Stimulated activated CD8-positive, alpha-beta memory T cell treated with anti-CD3 and anti-CD28 coated beads, Interleukin-7, amount 100 ng/mL, for 48 hours (primary cell): Measurements from ENCODE around the gene CHRNG.
"Not testable (repeated sequence)": the region's sequence is repeated elsewhere in the genome, so short reads cannot be mapped to it uniquely, and the experiment has no call there.

Source experiments
- DNase-seq, 2 donors: peaks; one replicate each; pipeline ENCODE4 v3.0.0-alpha.2; 2020; ENCODE audit warnings: low read depth in 1 of 2; ENCODE audit errors: extremely low read depth in 1 of 2

Gene CHRNG

DNA sequence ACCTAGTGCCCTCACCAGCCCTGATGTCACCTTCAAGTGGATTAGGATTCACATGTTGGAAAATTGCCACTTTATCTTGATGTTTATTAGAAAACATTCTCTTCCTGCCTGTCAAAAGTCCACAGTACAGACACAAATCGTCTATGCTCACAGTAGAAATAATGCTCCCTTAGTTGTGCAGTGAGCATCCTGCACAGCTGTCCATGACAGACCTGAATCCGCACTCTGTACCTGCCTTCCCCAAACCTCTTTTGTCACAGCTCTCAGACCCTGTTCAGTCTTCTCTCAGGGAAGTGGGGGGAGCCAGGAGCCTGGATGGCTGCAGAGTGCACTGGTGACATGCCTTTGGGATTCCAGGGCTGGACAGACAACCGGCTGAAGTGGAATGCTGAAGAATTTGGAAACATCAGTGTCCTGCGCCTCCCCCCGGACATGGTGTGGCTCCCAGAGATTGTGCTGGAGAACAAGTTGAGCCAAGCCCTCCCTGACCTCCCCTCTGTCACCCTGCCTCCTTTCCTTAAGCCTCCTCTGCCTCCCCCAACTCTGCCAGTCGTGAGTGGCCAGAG lies 11.5 kb upstream of the CHRNG start:
- DNase-seq = no peak

DNA sequence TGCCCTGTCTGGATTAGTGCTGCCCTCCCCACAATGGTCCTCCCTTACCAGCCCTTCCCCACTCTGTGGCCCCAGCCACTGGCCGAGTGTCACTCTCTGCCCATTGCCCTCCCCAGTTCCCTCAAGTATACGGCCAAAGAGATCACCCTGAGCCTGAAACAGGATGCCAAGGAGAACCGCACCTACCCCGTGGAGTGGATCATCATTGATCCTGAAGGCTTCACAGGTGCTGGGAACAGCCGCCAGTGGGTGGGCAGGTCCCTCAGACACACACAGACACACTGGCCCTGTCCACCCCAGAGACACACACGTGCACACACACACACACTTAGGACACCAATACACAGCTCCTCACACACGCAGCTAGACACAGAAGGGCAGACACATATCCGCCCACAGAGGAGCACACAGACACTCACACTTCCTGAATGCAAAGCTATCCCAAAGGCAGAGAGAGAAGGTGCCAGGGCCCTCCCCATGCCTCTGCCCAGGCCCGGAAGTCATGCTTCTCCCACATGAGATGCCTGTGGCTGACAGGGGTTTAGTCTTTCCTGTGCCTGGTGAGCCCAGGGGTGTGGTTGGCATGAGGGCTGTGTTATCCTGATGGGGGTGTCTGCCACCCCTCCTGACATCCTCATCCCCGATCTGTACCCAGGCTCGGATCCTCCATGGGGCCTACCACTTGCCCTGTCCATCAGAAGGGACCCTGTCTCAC lies 10.6 kb upstream of the CHRNG start:
- no peak for DNase-seq

DNA sequence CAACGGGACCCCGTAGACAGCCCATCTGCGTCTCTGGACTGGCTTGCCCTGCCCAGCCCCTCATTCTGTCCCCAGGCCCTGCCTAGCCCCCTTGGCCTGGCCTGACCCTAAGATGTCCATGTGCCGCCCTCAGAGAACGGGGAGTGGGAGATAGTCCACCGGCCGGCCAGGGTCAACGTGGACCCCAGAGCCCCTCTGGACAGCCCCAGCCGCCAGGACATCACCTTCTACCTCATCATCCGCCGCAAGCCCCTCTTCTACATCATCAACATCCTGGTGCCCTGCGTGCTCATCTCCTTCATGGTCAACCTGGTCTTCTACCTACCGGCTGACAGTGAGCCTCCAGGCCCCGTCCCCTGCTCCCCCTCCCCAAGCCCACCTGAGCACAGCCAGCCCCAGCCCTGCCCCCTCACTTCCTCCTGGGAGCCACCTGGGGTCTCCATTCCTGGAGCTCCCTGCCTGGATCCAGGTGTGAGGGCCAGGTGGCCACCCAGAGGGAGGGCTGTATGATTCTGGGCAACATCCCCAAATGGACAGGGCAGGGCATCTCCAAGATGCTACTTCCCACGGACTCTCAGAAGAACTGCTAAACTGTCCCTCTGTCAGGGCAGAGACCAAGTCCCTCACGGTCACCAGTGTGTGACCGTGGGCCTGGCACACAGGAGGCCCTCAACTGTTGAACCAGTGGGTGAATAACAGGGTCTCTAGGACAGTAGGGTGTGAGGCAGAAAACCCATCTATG lies 9.5 kb upstream of the CHRNG start:
- no peak for DNase-seq

DNA sequence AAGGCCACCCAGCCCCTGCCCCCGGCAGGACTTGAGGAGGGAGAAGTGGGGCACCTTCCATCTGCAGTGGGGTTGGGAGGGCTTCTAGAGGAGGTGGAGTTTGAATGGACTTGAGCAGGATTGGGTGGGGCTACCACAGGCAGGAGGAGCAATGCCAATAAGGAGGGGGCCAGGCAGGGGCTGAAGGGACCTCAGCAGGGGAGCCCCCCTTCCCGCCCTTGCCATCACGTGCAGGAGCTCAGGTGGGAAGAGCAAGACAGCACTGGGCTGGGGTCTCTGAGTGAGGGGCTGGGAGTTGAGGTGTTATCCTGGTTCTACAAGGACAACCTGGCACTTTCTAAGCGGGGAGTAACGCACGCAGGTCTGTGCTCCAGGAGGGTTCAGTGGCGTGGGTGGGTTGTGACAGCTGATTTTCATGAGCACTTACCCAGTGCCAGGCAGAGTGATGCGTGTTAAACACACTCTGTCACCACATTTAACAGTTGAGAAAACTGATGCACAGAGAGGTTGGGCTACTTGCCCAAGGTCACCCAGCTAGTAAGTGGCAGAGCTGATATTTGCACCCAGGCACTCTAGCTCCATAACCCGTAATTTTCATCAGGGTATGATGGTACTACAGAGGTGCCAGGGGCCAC lies 8.7 kb upstream of the CHRNG start:
- DNase-seq = no peak

DNA sequence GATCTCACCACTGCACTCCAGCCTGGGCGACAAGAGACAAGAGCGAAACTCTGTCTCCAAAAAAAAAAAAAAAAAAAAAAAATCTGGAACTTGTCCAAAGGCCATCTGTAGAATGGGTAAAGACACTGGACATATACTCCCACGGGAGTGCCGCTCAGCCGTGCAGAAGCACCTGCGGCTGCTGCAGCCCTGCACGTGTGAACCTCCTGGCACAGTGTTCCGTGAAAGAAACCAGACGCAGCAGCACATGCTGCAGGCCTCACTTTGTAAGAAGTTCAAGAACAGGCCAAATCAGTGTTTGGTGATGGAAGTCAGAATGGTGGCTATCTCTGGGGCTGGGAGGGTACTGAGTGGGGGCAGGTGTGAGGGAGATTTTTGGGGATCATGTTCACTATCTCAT lies 7.1 kb upstream of the CHRNG start:
- DNase-seq = no peak

DNA sequence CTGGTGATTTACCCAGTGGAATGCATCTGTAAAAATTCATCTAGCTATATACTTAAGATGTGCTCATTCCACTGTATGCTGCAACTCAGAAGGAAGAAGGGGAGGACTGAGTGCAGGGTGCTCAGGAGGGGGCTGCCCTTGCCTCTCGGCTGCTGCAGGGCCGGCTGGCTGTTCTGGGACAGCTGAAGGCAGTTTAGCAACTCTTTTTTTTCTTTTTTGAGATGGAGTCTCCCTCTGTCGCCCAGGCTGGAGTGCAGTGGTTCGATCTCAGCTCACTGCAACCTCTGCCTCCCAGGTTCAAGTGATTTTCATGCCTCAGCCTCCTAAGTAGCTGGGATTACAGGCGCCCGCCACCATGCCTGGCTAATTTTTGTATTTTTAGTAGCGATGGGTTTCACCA lies 6.7 kb upstream of the CHRNG start:
- DNase-seq = not testable (repeated sequence)

DNA sequence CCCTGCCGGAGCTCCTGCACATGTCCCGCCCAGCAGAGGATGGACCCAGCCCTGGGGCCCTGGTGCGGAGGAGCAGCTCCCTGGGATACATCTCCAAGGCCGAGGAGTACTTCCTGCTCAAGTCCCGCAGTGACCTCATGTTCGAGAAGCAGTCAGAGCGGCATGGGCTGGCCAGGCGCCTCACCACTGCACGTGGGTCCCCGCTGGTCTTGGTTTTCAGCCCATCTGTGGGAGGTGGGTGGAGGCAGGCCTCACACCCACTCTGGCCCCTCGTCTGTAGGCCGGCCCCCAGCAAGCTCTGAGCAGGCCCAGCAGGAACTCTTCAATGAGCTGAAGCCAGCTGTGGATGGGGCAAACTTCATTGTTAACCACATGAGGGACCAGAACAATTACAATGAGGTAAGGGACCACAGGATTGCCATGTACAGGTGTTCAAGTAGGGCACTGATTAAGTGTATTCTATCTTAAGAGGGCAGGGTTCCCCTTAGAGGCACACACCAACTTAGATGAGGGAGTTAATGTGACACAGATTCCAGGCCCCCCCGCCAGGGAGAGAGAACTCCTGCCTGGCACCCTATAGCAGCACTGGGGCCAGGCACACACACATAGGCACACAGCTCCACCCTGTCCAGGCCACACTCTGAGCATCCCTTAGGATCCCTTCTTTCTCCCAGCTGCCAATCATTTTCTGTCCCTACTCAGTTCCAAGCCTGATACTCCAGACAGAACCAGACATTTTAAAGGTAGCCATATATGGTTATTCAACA lies 5.4 kb upstream of the CHRNG start:
- no peak for DNase-seq

DNA sequence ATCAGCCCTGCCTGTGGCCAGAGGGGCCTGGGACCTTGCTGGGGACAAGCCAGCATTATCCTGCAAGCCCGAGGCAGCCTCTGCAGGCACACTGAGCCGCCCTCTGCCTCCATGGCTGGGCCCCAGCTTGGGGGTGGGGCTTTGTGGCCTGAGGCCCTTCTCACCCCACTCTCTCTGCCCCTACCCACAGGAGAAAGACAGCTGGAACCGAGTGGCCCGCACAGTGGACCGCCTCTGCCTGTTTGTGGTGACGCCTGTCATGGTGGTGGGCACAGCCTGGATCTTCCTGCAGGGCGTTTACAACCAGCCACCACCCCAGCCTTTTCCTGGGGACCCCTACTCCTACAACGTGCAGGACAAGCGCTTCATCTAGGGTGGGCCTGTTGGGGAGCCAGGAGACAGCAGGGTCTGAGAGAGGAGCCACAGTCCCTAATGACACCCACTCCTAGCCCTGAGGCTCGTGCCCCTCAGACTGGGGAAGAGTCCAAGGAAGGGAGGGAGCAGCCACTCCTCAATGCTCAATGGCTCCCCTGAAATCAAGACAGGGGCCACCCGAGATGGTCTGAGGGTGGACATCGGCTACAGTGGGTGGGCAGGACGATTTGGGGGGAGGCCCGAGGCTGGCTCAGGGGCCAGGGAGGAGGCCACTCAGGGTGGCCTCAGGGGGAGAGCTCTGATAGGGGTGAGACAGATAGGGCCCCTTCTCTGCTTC lies 4.4 kb upstream of the CHRNG start:
- DNase-seq = no peak

DNA sequence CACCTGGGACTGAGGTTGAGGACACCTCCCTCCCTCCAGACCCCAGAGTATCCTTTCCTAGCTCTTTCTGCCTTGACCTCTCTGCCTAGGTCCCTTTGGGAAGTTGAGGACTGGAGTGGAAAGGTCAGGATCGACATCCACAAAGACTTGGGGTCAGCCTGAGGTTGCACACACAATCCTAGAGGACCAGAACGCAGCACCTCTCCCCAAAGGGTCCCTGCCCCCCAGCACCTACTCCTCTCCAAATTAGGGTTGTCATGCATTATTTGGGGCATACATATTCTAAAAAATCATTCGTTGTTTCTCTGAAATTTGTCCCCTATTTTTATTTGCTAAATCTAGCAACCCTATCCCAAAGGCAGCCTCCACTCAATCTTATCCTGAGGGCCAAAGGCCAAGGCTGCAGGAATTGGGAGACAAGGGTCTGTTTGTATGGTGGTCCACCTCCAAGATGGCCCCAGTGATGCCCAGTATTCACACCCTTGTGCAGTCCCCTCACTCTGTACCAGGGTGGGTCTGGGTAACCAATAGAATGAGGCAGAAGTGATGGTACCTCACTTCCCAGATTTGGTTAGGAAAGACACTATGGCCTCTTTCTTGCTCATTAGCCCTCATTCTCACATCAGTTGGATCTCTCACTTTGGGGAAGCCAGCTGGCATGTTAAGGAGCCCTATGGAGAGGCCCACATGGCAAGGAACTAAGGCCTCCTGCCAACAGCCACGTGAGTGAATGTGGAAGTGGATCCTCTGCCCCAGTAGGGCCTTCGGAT lies 3.5 kb upstream of the CHRNG start:
- no peak for DNase-seq

DNA sequence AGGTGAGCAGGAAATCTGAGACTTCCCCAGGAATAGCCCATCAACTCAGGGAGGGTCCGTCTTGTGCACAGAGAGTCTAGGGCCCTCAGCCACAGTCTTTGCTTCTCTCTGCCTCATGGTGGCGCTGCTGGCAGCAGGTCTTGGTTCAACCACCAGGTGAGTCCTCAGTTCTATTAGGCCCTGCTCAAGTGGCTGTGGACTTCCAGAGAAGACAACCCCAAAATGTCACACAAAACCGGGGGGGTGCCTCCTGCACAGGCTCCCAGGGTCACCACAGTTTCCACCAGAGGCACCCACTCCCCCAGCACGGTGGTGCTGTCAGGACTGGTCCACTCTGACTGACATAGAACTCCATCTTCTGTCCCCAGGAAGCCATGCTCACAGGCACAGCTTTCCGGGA lies 2.4 kb upstream of the CHRNG start:
- DNase-seq = no peak

DNA sequence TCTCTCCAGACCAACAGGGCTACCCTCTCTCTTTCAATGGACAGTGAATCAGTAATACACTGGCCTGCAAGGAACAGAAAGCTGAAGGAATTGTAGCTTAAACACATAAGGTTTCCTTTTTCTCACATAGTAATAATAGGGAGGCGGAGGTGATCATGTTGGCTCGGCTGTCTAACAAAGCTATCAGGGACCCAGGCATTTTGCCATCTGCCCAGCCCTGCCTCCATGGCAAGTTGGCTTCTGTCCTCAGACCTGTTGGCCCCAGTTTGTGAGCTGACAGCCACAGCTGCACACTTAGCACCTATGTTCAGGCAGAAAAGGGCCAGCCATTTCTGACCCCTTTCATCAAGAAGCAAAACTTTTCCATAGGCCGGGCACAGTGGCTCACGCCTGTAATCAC lies 2.0 kb upstream of the CHRNG start:
- no peak for DNase-seq

DNA sequence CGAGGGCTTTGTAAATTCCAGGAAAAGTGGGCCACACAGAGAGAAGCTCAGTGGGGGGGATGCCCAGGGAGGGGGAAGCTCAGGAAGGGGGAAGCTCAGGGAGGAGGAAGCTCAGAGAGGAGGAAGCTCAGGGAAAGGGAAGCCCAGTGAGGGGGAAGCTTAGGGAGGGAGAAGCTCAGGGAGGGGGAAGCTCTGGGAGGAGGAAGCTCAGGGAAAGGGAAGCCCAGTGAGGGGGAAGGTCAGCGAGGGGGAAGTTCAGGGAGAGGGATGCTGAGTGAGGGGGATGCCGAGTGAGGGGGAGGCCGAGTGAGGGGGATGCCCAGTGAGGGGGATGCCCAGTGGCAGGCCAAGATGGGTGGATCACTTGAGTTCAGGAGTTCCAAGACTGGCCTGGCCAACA lies 821 bp upstream of the CHRNG start:
- no peak for DNase-seq

DNA sequence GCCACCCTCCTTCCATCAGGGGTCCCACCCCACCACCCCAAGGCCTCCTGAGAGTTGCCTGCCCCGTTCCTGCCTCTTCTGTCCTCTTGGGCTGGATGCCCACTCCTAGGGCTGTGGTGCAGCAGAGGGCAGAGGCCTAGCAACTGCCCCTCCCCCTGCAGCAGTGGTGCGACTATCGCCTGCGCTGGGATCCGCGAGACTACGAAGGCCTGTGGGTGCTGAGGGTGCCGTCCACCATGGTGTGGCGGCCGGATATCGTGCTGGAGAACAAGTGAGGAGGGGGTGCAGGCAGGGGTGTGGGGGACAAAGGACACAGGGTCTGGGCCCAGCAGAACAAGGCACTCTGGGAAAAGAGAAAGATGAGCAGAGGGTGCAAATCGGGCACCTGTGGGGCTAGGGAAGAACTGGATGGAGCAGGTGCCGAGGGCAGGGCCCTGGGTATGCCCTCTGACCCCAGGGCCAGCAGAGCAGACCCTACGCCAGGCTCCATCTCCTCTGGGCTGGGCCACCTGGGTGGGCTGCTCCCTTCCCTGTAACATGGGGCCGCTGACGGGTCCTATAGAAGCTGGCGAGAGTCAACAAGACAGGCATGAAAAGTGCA lies 1.0 kb downstream of the CHRNG start:
- DNase-seq = no peak

DNA sequence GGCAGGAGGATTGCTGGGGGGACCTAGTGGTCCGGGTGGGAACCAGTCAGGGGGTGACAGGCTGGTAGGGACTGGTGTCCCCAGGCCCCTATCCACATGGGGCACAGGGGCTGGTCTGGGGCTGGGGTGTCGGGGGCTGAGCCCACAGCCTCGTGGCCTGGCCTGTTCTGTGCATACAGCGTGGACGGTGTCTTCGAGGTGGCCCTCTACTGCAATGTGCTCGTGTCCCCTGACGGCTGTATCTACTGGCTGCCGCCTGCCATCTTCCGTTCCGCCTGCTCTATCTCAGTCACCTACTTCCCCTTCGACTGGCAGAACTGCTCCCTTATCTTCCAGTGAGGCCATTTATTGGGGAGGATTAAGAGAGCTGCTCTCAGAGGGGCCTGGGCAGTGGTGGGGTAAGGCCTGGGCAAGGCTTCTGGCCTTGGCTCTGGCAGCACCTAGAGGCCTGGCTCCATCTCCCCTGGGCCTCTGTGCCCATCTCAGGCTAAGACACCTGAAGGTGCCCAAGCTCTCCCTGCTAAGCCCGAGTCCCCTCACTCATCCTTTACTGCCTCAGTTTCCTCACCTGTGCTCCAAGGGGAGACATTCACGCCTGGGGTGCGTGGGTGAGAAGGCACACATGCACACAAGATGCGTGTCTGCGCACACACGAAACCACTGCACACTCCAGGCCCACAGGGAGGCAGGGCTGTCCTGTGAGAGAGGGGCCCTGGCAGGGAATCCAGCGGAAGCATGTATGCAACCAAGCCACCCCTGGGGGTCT lies 1.9 kb downstream of the CHRNG start:
- no peak for DNase-seq

DNA sequence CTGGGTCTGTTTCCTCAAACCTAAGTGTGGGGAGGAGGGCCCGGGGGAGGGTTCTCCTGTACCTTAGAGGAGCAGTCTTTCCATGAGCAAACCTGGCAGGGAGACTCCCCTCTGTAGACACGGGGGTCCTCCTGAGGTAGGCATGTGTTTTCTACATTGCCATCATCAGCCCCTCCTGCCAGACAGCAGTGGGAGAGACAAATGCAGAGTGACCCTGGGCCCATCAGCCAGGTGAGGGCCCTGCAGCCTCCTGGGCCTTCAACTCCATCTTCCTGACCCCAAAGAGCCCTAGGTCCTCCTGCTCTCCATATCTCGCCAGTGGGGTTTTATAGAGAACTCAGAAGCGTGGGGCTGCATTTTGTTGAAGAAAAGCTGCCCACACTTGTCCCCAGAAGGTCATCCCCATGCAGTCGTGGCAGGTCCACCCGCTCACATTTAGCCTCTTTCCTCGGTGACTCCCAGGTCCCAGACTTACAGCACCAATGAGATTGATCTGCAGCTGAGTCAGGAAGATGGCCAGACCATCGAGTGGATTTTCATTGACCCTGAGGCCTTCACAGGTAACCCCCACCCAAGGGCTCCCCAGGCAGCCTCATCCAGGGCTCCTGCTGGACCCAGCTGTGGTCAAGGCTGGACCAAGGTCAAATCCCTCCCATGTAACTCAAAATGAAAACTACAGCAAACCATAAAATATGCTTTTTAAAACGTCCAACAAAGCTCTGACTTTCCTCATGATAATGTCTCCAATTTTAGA lies 2.6 kb downstream of the CHRNG start:
- no peak for DNase-seq

DNA sequence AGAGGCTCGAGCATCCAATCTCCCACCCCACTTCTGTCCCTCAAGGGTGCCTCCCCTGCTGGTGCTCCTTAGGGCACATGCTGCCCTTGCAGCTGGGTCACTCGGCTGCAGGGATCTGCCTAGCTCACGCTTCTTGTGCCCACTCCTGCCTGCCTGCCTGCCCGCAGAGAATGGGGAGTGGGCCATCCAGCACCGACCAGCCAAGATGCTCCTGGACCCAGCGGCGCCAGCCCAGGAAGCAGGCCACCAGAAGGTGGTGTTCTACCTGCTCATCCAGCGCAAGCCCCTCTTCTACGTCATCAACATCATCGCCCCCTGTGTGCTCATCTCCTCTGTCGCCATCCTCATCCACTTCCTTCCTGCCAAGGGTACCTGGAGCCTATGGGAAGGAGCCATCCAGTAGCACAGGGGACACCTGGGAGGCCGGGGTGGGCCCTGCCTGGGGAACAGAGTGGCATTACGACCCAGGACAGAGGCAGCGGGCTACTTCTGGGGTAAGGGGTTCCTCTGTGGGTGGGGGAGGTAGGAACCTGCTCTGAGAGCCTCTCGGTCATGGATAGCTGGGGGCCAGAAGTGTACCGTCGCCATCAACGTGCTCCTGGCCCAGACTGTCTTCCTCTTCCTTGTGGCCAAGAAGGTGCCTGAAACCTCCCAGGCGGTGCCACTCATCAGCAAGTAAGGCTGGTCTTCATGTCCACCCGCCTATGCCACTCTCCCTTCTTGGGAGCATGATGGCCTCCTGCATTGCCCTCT lies 3.4 kb downstream of the CHRNG start:
- no peak for DNase-seq

DNA sequence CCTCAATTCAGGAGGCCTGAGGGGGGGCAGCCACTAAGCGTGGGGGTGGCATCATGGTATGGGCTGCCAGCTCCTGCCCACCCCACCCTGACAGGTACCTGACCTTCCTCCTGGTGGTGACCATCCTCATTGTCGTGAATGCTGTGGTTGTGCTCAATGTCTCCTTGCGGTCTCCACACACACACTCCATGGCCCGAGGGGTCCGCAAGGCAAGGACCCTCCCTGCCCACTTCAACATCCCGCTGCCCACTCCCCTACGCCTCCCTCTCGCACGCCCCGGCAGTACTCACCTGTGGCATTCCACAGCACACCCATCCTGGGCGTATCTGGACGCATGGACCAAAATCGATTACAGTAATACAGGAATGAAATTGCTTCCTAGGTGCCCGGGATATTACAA lies 4.0 kb downstream of the CHRNG start:
- no peak for DNase-seq
